ENCODE data around the gene NANOS1. TPM values are rescaled to one million over a fixed set of nuclear protein-coding genes. Genes with fewer than 3 reads are reported as not detected.

Gene NANOS1
- total RNA-seq, 2 experiments from 2014 or later, result 0.26 to 0.52 TPM

- Mint-ChIP-seq H3K36me3 (ENCODE audit: low read depth) (peaks cover 31% of the 10 kb centered on the region), H3K27me3 (ENCODE audit: low read depth) (no peaks in the 10 kb centered on the region), H3K27ac (peak overlapping the region; percentile 98), H3K4me1 (ENCODE audit: low read depth) (peaks cover 39% of the 10 kb centered on the region), H3K4me3 (peak overlapping the region; percentile 95), H3K9me3 (no peaks in the 10 kb centered on the region)
- peak; percentile 73 for DNase-seq
- intact Hi-C loops (cut with micrococcal nuclease), result loop anchor here (1.0 to 2.0 kb wide), 10 partner anchors 24 to 517 kb away; partner anchors contain the start of genes DENND10, PRDX3, RGS10 and SFXN4
- CTCF ChIA-PET, result interaction anchor here (1.1 to 1.6 kb wide), 2 partner anchors 51 to 52 kb away, joined by 3 read pairs; no protein-coding TSS in a partner anchor
Measured at GRCh38 chr10:119079599-119080520, 50.3 kb downstream of the NANOS1 start.

GRCh38 chr10:119080521-119081259 is 51.2 kb downstream of the NANOS1 start, which contains the start of gene EIF3A:
Gene EIF3A, minus strand, starts transcription at chr10:119080817. Its CDS starts 141 bp downstream, at chr10:119080676.
- CTCF ChIA-PET, result interaction anchor here (1.1 to 1.6 kb wide), 2 partner anchors 50 to 51 kb away, joined by 3 read pairs; no protein-coding TSS in a partner anchor
- Mint-ChIP-seq H3K36me3 (ENCODE audit: low read depth) (peaks cover 31% of the 10 kb centered on the region), H3K4me3 (peak within 1 kb of the TSS; percentile 95), H3K9me3 (no peaks in the 10 kb centered on the region), H3K27ac (peak within 1 kb of the TSS; percentile 98), H3K27me3 (ENCODE audit: low read depth) (no peaks in the 10 kb centered on the region), H3K4me1 (ENCODE audit: low read depth) (peaks cover 33% of the 10 kb centered on the region)
- DNase-seq, result peak; percentile 90
- intact Hi-C loops (cut with micrococcal nuclease), result loop anchor here (1.0 to 2.0 kb wide), 10 partner anchors 24 to 517 kb away; partner anchors contain the start of genes DENND10, PRDX3, RGS10 and SFXN4

Other genes with a start within 250 kb of the NANOS1 start
- 100 to 1,000 TPM; 113 to 120 TPM for gene EIF3A, start 51.1 kb downstream of the NANOS1 start, total RNA-seq
- gene DENND10, start 74.4 kb downstream of the NANOS1 start, total RNA-seq, result 10 to 100 TPM; 16.9 to 17.6 TPM
- 10 to 100 TPM; 46.1 to 51.7 TPM for gene SFXN4, start 136.0 kb downstream of the NANOS1 start, total RNA-seq
- 100 to 1,000 TPM; 215 to 216 TPM for gene PRDX3, start 149.1 kb downstream of the NANOS1 start, total RNA-seq
- gene GRK5, start 177.9 kb downstream of the NANOS1 start, total RNA-seq, result 10 to 100 TPM; 27.1 to 29.7 TPM

All from activated naive CD4-positive, alpha-beta T cell treated with anti-CD3 and anti-CD28 coated beads for 36 hours (primary cell).